ENCODE data around the gene SYNM. TPM values are rescaled to one million over a fixed set of nuclear protein-coding genes. Genes with fewer than 3 reads are reported as not detected.

The SYNM gene
- total RNA-seq, 4 donors from 2014 or later: 6.4 to 44.6 (median 36.4) TPM

GRCh38 chr15:99126930-99127329 is 22.1 kb downstream of the SYNM start:
- Histone ChIP-seq H3K9me3 (no peaks in the 10 kb centered on the region), H3K4me3 (no peak overlapping the region), H3K4me1 (peaks cover 4 to 18% of the 10 kb centered on the region in 2 donors), H3K27ac (no peak overlapping the region), H3K36me3 (no peaks in the 10 kb centered on the region), H3K27me3 (no peaks in the 10 kb centered on the region)
- no peak for DNase-seq
- TF ChIP-seq POLR2A (IDR thresholded peaks at IDR 0.05) (no peak), CTCF (IDR thresholded peaks at IDR 0.05) (no peak)
- intact Hi-C loops (cut with DNase I; ENCODE audit: low total_unique reads): no loop called here

- peaks cover 4 to 18% of the 10 kb centered on the region in 2 donors for H3K4me1 ChIP-seq
- intact Hi-C loops (cut with DNase I; ENCODE audit: low total_unique reads): no loop called here
- no peak overlapping the region for H3K27ac ChIP-seq
These were observed 22.9 kb downstream of the SYNM start for GRCh38 chr15:99127773-99128172.

GRCh38 chr15:99128411-99128810 is 23.5 kb downstream of the SYNM start:
- Histone ChIP-seq H3K4me1 (peaks cover 4 to 13% of the 10 kb centered on the region in 2 donors), H3K4me3 (no peak overlapping the region), H3K36me3 (no peaks in the 10 kb centered on the region), H3K27me3 (no peaks in the 10 kb centered on the region), H3K27ac (no peak overlapping the region), H3K9me3 (no peaks in the 10 kb centered on the region)
- no peak for TF ChIP-seq POLR2A (IDR thresholded peaks at IDR 0.05)
- TF ChIP-seq CTCF (IDR thresholded peaks at IDR 0.05): no peak
- intact Hi-C loops (cut with DNase I; ENCODE audit: low total_unique reads): no loop called here
- no peak for DNase-seq

More at GRCh38 chr15:99127773-99128172, 22.9 kb downstream of the SYNM start:
- H3K9me3 ChIP-seq: no peaks in the 10 kb centered on the region
- TF ChIP-seq POLR2A (IDR thresholded peaks at IDR 0.05) (no peak), CTCF (IDR thresholded peaks at IDR 0.05) (no peak)
- DNase-seq: no peak
- H3K36me3 ChIP-seq: no peaks in the 10 kb centered on the region
- no peaks in the 10 kb centered on the region for H3K27me3 ChIP-seq
- H3K4me3 ChIP-seq: no peak overlapping the region

GRCh38 chr15:99129644-99130043 is 24.8 kb downstream of the SYNM start:
- Histone ChIP-seq H3K9me3 (no peaks in the 10 kb centered on the region), H3K27ac (no peak overlapping the region), H3K4me3 (no peak overlapping the region), H3K36me3 (no peaks in the 10 kb centered on the region), H3K4me1 (peaks cover 0 to under 1% of the 10 kb centered on the region in 2 donors), H3K27me3 (no peaks in the 10 kb centered on the region)
- intact Hi-C loops (cut with DNase I; ENCODE audit: low total_unique reads): no loop called here
- no peak for DNase-seq
- no peak for TF ChIP-seq CTCF (IDR thresholded peaks at IDR 0.05)
- no peak for TF ChIP-seq POLR2A (IDR thresholded peaks at IDR 0.05)

- intact Hi-C loops (cut with DNase I; ENCODE audit: low total_unique reads): no loop called here
- Histone ChIP-seq H3K27ac (no peak overlapping the region), H3K4me1 (no peaks in the 10 kb centered on the region), H3K27me3 (no peaks in the 10 kb centered on the region), H3K9me3 (no peaks in the 10 kb centered on the region), H3K36me3 (no peaks in the 10 kb centered on the region), H3K4me3 (no peak overlapping the region)
- no peak for DNase-seq
- no peak for TF ChIP-seq POLR2A (IDR thresholded peaks at IDR 0.05)
- no peak for TF ChIP-seq CTCF (IDR thresholded peaks at IDR 0.05)
These were observed 25.4 kb downstream of the SYNM start for GRCh38 chr15:99130314-99130713.
